AG08395 (cell line): ENCODE measurements around the gene CAMK4.
"Not testable (repeated sequence)": the region's sequence is repeated elsewhere in the genome, so short reads cannot be mapped to it uniquely, and the experiment has no call there.

Experiments
- DNase-seq: peaks from one replicate; pipeline ENCODE4 v3.0.0; 2012; ENCODE audit warnings: mixed read lengths, low spot score

The CAMK4 gene

DNA sequence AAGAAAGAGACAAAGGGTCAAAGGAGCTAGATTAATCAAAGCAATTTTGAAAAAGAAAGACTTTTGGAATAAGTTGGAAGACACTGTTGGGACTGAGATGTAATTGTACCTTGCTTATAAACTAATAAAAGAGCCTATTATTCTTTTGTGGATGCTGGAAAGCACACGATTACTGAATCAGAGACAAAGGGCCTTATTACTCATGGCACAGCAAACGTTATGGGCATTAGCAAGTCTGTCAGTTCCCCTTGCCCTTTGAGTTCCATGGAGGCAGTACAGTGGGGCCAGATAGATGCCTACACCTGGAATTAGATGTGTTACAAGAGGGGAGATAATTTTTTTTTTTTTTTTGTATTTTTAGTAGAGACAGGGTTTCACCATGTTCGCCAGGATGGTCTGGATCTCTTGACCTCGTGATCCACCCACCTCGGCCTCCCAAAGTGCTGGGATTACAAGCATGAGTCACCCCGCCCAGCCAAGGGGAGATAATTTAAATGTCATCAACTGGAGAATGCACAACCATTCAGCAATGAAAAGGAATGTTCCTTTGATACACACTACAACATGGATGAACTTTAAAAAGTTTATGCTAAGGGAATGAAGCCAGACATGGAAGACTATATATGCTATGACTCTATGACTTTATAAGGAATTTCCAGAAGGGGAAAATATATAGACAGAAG is 159.2 kb downstream of the CAMK4 start:
- no peak for DNase-seq

DNA sequence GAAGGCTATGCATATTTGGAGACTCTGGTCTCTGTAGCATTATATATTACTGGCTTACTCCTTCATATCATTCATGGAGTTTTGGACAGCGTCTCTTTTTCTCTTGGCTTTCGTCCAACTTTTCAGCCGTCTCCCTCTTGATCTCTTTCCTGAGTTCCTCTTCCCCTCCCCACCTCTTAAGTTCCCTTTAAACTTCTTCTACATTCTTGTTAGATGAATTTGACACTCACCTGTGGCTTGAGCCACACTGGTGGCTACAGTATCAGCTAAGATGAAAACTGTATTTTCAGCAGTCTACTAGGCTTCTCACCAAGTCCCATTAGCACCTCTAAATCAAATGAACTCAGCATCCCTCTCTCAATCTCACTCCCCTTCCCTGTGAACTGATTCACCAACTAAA is 160.0 kb downstream of the CAMK4 start:
- DNase-seq, result no peak

DNA sequence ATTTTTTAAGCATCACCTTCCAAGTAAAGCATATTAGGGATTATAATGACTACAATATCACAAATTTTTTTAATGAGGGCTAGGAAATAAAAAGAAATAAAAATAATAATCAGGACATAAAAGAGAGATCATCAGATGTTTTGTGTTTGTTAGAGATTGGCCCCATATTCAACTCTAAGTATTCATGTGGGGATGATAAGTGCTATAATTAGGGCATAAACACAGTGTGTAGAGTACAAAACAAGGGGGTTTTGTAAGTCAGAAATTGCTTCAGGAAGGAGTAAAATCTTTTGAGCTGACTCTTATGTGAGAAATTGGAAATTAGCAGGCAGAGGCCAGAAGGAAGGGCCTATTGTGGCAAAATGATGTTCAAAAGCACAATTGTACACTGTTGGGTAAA is 160.9 kb downstream of the CAMK4 start:
- no peak for DNase-seq

DNA sequence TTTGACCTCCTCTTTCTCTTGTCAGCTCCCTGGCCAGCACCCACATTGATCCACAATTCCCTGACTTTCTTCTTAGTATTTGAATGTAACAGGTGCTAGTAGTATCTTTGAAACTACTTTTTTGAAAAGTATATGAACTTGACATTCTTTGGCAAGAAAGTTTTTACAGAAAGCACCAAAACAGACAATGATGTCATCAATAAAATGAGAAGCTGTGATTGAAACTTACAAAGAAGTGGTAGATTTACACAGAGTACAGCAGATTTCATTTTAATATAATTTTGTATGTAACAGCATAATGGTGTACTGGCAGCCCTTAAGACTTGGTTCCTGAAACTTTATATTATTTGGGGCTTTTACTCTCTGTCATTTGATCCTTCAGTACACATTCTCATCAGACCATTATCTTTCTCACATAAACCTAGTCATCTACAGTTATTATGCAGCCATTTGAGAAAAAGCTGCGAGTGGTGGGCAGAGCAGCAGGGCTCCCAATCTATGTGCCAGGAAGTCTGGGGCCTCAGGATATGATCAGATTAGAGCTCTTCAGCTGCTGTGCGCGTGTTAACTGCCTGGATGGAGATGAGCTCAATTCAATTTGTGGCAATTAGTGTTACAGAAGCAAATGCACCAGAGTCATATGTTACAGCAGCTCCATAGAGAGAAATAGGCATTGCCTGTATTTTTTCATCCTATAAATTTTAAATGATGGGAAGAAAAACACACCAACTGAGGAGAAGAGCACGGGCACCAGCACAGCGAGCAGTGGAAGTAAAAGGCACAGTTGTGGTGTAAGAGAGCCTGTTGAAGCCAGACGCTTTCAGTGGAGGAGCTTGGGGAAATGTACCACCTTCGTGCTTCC is 162.0 kb downstream of the CAMK4 start:
- no peak for DNase-seq

DNA sequence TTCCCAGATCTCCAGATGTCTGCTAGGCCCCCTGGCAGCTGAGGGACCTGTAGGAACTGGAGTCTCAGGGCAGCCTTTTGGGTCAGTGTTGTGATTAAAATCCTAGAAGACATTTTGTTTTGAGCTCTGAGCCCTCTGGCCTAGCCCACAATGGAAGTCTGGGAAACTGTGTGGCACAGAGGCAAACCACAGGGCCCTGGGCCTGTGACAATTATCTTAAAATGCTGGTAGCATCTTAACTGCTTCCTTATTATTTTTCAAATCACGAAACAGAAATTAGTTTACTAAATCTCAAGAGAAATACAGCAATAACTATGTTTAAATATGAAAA is 162.6 kb downstream of the CAMK4 start:
- DNase-seq, result no peak

DNA sequence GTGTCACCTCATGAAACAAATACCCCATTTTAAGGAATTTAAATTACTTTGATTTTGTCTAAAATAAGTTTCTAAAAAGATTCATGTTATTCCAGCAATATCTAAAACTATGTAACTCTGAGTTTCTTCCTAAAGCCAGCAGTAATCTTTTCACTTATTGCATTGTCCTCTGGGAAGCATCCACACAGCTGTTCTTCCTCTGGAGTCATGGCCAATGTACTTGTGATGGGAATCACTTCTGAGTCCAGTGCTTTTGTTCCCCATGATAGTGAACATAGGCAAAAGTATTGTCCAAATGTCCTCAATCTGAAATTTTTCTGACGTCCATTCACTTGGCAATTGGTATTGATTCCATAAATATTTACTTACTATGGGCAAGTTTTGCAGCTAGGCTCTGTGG is 163.2 kb downstream of the CAMK4 start:
- DNase-seq, result no peak

DNA sequence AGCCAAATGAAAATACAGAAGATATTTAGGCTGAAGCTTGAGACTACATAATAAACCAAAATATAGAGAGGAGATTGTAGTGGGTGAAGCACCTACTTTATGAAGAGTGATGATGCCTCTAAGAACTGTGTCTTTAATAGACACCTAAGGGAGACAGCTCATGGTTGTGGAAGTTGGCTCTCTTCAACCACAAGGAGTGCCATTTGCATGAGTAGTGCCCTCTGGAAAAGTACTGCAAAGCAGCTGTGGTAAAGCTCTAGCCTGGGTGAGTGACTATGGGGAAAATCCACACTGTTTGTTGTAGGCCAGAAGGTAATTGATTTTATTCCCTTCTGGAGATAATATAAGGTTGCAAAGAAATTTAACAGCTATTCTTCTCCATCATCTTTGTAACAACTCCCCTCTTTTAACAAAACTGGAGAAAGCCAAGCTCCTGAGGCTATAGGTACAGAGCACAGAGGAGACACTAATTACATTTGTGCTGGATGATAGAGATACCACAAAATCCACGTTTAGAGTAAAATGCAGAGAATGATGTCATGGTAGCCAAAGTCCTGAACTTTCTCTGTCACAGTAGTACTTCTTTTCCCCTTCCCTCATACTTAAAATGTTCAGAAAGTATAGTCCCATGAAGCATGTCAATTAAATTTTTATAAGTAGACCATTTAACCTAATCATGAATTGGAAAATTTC is 165.4 kb downstream of the CAMK4 start:
- DNase-seq, result peak; percentile 80

DNA sequence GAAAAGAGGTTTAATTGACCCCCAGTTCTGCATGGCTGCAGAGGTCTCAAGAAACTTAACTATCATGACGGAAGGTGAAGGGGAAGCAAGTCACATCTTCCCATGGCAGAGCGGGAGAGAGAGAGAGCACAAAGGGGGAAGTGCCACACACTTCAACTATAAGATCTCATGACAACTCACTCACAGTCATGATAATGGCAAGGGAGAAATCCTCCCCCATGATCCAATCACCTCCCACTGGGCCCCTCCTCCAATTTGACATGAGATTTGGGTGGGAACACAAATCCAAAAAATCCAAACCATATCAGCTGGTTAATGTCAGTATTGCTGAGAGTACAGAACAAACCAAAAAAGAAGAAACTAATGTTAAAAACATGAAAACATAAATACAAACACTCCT is 168.0 kb downstream of the CAMK4 start:
- DNase-seq, result no peak

DNA sequence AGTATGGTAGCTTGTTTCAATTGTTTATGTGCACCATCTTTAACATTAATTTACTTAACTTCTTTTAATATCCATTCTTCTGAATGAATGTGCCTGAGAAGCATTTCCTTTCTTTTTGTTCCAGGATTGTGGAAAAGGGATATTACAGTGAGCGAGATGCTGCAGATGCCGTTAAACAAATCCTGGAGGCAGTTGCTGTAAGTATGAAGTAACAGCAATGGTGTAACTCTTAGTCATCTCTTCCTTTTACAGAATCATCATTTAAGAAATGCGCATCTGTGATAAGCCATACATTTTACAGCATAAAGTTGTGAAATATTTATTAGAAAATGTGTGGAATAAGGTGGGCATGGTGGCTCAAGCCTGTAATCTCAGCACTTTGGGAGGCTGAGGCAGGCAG is 170.4 kb downstream of the CAMK4 start:
- peak; percentile 28 for DNase-seq

DNA sequence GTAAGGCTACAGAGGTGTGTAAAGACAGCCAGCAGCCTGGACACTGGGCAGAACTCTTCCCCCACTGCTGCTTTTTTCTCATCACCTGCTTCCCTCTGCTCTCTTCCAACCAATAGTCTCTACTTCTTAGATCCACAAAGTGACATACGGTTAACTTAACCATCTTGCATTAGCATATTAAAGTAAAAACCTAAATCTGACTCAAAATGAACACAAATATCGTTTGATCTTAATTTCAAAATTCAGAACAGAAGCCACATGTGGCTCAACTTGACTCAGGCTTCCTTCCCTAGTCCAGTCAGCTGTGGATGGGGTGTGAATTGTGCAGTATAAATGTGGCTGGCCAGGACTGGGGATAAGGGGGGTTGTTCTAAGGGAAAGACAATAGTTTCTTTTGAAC is 173.8 kb downstream of the CAMK4 start:
- no peak for DNase-seq

DNA sequence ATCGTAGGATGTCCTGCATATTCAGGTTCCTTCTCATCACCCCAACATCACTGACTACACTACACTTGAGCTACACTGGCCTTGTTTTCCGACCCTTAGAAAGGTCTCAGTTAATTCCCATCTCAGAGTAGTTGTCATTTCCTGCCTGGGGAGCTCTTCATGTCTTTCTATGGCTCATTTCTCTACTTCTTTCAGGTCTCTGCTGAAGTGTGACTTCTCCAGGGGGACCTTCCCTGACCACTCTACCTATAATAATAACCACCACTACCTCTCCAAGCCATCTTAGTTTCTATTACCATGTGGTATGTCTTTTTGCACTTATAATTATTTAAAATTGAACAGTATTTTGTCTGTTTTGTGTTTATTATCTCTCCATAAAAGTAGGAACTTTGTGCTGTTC is 174.9 kb downstream of the CAMK4 start:
- DNase-seq, result no peak

DNA sequence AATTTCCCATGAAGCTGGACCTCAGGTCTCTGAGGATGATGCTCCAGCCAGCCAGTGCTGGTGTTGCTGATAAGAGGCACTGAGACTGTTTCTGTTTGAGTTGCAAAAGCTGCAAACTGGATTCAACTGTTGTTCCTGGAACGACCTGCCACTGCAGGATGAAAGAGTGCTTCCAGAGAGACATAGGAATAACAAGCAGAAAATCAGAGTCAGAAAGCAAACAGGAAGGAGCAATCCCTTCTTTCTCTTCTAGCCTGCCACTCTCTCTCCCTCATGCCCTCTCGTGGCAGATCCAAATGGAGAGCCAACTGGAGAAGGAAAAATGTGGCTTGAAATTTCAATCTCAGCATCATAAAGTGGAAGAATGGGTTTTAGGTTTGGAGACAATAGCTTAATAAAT is 177.7 kb downstream of the CAMK4 start:
- no peak for DNase-seq

DNA sequence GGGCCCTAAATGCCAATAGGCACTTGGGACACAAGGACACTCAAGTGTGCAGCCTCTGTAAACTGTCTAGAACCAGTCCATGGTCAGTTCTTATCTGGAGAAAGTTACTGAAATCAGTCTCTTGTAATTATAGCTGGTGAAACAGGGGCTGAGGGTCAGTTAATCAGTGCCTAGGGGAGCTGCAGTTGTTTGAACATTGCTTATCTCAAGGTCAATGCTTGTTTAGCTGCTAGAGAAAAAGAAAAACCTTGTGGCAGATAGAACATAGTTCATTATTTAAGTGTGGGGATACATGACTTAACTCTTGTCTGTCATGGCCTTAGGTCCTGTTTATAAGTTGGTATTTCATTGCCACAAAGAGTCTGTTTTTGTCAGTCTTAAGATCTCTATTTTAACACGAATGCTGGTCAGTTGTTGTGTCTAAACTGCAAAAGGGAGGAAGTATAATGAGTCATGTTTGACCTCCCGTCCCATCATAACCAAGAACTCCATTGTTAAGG is 180.1 kb downstream of the CAMK4 start:
- DNase-seq, result no peak

DNA sequence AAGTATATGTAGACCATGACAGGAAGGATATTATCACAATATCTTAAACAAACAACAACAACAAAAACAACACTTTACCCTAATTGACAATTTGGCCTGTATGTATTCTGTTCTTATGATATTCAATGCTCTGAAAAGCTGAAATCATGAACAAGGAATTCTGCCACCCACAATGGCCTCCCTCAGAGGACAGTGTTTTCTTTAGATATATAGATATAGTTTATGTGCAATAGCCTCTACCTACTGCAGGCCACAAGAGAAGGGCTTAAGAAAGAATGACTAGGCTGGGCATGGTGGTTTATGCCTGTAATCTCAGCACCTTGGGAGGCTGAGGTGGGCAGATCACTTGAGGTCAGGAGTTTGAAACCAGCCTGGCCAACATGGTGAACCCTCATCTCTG is 183.4 kb downstream of the CAMK4 start:
- DNase-seq, result no peak

DNA sequence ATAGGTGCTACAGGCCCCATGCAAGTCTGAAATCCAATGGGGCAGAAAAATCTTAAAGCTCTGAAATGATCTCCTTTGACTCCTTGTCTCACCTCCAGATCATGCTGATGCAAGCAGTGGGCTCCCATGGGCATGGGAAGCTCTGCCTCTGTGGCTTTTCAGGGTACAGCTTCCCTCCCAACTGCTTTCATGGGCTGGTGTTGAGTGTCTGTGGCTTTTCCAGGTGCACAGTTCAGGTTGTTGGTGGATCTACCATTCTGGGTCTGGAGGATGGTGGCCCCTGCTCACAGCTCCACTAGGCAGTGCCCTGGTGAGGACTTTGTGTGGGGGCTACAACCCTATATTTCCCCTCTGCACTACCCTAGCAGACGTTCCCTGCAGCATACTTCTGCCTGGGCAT is 184.6 kb downstream of the CAMK4 start:
- no peak for DNase-seq

DNA sequence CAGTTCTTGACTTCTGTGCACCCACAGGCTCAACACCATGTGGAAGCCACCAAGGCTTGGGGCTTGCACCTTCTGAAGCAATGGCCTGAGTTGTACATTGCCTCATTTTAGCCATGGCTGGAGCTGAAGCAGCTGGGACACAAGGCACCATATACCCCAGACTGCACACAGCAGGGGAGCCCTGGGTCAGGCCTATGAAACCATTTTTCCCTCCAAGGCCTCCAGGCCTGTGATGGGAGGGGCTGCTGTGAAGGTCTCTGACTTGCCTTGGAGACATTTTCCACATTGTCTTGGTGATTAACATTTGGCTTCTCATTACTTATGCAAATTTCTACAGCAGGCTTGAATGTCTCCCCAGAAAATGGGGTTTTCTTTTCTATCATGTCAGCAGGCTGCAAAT is 185.1 kb downstream of the CAMK4 start:
- DNase-seq, result not testable (repeated sequence)

DNA sequence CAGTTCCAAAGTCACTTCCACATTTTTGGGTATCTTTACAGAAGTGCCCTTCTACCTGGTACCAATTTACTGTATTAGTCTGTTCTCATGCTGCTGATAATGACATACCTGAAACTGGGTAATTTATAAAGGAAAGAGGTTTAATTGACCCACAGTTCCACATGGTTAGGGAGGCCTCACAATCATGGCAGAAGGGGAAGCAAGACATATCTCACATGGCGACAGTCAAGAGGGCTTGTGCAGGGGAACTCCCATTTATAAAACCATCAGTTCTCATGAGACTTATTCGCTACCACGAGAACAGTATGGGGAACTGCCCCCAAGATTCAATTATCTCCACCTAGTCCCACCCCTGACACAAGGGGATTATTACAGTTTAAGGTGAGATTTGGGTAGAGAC is 185.9 kb downstream of the CAMK4 start:
- DNase-seq, result not testable (repeated sequence)

DNA sequence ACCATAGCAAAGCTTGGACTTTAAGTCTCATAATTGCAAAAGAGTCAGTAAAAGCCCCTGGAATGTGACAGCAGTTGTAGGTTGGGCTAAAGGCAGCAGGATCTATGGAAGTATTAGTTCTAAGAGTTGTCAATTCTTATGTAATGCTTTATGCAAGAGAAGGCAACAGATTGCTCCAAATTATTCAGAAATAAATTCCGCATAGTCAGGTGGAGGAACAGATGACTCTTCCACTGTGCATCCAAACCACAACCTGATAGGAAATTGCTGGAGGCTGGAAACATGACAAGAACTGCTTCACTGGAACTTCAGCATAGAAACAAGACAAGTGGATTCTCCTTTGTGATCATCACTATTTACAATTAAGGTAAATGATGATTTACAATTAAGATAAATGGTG is 187.1 kb downstream of the CAMK4 start:
- DNase-seq, result no peak

DNA sequence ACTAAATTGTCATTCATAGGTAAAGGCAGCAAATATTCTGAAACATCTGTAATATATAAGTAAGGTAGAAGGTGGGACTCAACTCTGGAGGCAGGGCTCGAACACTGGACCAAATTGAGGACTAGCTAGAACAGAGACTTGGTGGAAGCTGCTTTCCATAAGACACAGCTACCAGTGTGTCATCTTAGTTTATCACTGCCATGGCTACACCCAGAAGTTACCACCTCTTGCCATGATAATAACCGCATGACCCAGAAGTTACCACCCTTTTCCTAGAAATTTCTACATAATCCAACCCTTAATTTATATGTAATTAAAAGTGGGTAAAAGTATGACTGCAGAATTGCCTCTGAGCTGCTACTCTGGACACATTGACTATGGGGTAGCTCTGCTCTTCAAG is 188.4 kb downstream of the CAMK4 start:
- DNase-seq, result no peak

DNA sequence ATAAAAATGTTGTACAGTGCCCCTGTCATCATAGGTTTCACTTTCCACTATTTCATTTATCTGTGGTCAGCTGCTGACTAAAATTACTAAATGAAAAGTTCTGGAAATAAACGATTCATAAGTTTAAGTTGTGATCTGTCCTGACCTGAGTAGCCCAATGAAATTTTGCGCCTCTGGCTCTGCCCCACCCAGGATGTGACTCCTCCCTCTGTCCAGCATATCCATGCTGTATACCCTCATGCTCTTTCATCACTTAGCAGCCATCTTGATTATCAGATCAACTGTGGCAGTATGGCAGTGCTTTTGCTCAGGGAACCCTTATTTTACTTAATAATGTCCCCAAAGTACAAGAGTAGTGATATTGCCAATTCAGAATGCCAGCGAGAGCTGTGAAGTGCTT is 190.9 kb downstream of the CAMK4 start:
- no peak for DNase-seq

DNA sequence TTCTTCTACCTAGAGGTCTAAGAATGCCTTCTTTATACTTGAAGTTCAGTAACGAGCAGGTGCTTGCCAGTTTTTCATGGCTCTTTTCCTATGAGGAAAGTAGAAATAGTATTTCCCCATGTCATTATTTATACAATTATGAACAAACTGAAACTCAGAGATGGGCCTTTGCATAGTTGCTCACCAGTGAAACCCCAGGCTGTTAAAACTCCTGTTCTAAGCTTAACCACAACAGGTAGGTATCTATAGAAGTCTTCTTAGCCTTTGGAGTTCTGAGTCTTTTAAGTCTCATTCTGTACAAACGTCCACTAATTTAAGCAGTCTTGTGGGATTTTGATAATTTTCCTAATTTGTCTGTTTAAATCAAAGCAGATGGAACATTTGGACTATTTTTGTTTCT is 198.1 kb downstream of the CAMK4 start:
- no peak for DNase-seq

DNA sequence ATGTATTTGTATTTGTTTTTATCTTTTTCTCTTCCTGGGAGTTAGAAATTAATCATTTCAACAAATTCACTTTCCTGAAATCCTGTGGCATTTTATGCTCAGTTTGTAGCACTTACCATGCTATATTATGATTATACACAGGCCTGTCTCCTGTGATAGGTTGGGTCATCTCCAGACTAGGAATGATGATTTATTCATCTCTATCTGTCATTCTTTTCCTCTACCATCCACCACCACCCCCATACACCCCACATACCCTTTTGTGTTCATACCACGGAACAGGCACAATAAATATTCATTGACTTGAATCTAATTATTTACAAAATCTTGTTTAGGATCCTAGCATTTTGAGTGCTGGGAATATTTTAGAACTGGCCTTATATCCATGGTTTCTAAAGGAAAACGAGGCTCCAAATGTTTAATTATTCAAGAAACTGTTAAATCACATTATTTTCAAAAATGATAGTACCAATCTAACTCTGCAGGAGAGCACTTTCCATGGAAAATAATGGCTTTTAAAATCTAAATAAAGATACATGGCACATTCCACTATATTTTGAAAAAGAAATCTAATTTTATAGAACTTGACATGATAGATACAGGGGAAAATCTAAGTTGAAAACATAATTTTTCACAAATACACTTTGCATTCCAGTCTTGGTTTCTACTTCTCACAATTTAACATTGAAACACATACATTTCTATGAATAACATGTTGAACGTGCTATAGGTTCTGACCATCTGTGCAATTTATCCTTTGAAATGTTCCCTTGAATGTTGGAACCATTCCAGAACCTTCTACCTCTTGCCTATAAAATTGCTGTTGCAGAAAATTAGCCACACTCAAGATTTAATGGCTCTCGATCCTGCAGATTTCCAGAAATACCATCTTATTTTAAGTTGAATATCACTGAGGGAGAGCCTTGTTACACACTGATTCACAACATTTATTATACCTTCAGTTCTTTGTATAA is 198.8 kb downstream of the CAMK4 start:
- DNase-seq, result no peak
